ENCODE results near the gene GASK1A. TPM values are rescaled to one million over a fixed set of nuclear protein-coding genes. Genes with fewer than 3 reads are reported as not detected.
A peak's percentile ranks its signal among the peaks of the same experiment; 100 is the strongest.

Gene GASK1A
- total RNA-seq, 1 experiment from 2014 or later = 5.4 TPM

- no peak overlapping the region for H3K4me3 Mint-ChIP-seq
Measured at GRCh38 chr3:42961633-42962032, 17.5 kb upstream of the GASK1A start.

More at GRCh38 chr3:42961633-42962032, 17.5 kb upstream of the GASK1A start:
- H2AK5ac ChIP-seq (ENCODE audit: insufficient read length, low read length) = no peak overlapping the region
- H3K4me2 ChIP-seq (ENCODE audit: insufficient read depth, insufficient read length, low read length) = no peak overlapping the region
- TF ChIP-seq CTCF (conservative IDR thresholded peaks at IDR 0.05) = peak; percentile 82
- no peaks in the 10 kb centered on the region for H3K23me2 ChIP-seq (ENCODE audit: insufficient read length, low read depth, low read length, poor library complexity, severe bottlenecking)
- H3K9me3 ChIP-seq (ENCODE audit: control insufficient read depth, low read depth, low read length) = no peaks in the 10 kb centered on the region
- no peak overlapping the region for H4K91ac ChIP-seq (ENCODE audit: insufficient read length, low read depth, low read length)
- H3T11ph ChIP-seq (ENCODE audit: low read length) = no peak overlapping the region
- no peaks in the 10 kb centered on the region for H3K4me1 ChIP-seq (ENCODE audit: insufficient read depth, low read length)
- H2BK5ac ChIP-seq (ENCODE audit: insufficient read length, low read length) = no peak overlapping the region
- no peak overlapping the region for H2BK20ac ChIP-seq (ENCODE audit: low read depth, low read length, poor library complexity, severe bottlenecking)
- Mint-ChIP-seq H3K27me3 (ENCODE audit: low read depth) (peaks cover 7% of the 10 kb centered on the region; the same call in 1 of the 2 replicates), H3K27ac (no peak overlapping the region), H3K36me3 (ENCODE audit: insufficient read depth in 1 of 3, low read depth in 3 of 3) (no peaks in the 10 kb centered on the region), H3K9me3 (no peaks in the 10 kb centered on the region), H3K4me1 (no peaks in the 10 kb centered on the region)
- no peaks in the 10 kb centered on the region for H3K79me2 ChIP-seq (ENCODE audit: insufficient read depth, low read length)
- WGBS (ENCODE audit: extremely low coverage, insufficient read length, low lambda C conversion rate) = no CpG with 5 or more reads among the region's 4 CpGs
- H2BK15ac ChIP-seq (ENCODE audit: low read depth, low read length) = no peak overlapping the region
- H3K4ac ChIP-seq (ENCODE audit: low read depth, low read length) = no peak overlapping the region
- no peak overlapping the region for H3K14ac ChIP-seq (ENCODE audit: insufficient read depth, low read length)
- no peak overlapping the region for H3K23ac ChIP-seq (ENCODE audit: insufficient read length, low read depth, low read length)
- H3K79me1 ChIP-seq (ENCODE audit: insufficient read depth, low read depth, low read length, poor library complexity, severe bottlenecking) = no peaks in the 10 kb centered on the region
- no peaks in the 10 kb centered on the region for H3K27me3 ChIP-seq (ENCODE audit: insufficient read depth, low read length)
- DNase-seq = no peak
- H3K9ac ChIP-seq (ENCODE audit: extremely low read depth, insufficient read length, low read length) = no peak overlapping the region
- H2AFZ ChIP-seq (ENCODE audit: low read length) = no peak overlapping the region
- H3K56ac ChIP-seq (ENCODE audit: insufficient read length, low read depth, low read length) = no peak overlapping the region
- no peak overlapping the region for H3K27ac ChIP-seq (ENCODE audit: insufficient read length, low read depth, low read length)
- H4K8ac ChIP-seq (replicated peaks; ENCODE audit: insufficient read length, low read depth, low read length) = no peak overlapping the region
- H4K5ac ChIP-seq (ENCODE audit: insufficient read length, low read depth, low read length) = no peak overlapping the region
- H2BK120ac ChIP-seq (ENCODE audit: low read depth, low read length, poor library complexity, severe bottlenecking) = no peak overlapping the region
- no peak overlapping the region for H2BK12ac ChIP-seq (ENCODE audit: insufficient read length, low read depth, low read length)
- no peak overlapping the region for H3K18ac ChIP-seq (ENCODE audit: insufficient read length, low read depth, low read length)
- H4K20me1 ChIP-seq (ENCODE audit: control insufficient read depth, insufficient read depth, insufficient read length) = no peaks in the 10 kb centered on the region

Data from H9 (cell line).